MM.1S (cell line): Measurements from ENCODE around the gene GFM2.

Experiments used
- DNase-seq: peaks from one replicate; pipeline ENCODE4 v3.0.0-alpha.2; 2015
- H2AFZ ChIP-seq: fragments of 300-600 bp; sonication (generic); 2 replicates; pipeline ENCODE4 v1.6.0; 2016; ENCODE audit warnings: antibody characterized with exemption, low read length
- H3F3A ChIP-seq: fragments of 300-600 bp; sonication (generic); 2 replicates; pipeline ENCODE4 v1.6.1; 2016; ENCODE audit warnings: mild to moderate bottlenecking, antibody characterized with exemption, low read length, moderate library complexity, mixed read lengths; ENCODE audit not compliant: insufficient read depth
- H3K27ac ChIP-seq: fragments of 300-600 bp; sonication (generic); 2 replicates; pipeline ENCODE4 v1.5.1; 2016; ENCODE audit warnings: mild to moderate bottlenecking, low read length
- H3K27me3 ChIP-seq: fragments of 300-600 bp; sonication (generic); replicated peaks from 2 replicates; pipeline ENCODE4 v1.6.0; 2016; ENCODE audit warnings: low read length; ENCODE audit not compliant: insufficient read depth
- H3K36me3 ChIP-seq: fragments of 300-600 bp; sonication (generic); replicated peaks from 2 replicates; pipeline ENCODE4 v1.6.1; 2016; ENCODE audit warnings: mild to moderate bottlenecking, low read length, mixed read lengths; ENCODE audit not compliant: insufficient read depth
- H3K4me1 ChIP-seq: fragments of 300-600 bp; sonication (generic); 2 replicates; pipeline ENCODE4 v1.6.1; 2016; ENCODE audit warnings: low read length, mixed read lengths
- H3K4me2 ChIP-seq: fragments of 300-600 bp; sonication (generic); 2 replicates; pipeline ENCODE4 v1.6.0; 2016; ENCODE audit warnings: low read depth, low read length
- H3K4me3 ChIP-seq: fragments of 300-600 bp; sonication (generic); 2 replicates; pipeline ENCODE4 v1.5.1; 2016; ENCODE audit warnings: low read length, mixed read lengths
- H3K79me2 ChIP-seq: fragments of 300-600 bp; sonication (generic); 2 replicates; pipeline ENCODE4 v1.6.1; 2016; ENCODE audit warnings: mixed run types, low read length, mixed read lengths
- H3K9ac ChIP-seq: fragments of 300-600 bp; sonication (generic); 2 replicates; pipeline ENCODE4 v1.6.1; 2016; ENCODE audit warnings: low read length, mixed read lengths
- H3K9me2 ChIP-seq: fragments of 300-600 bp; sonication (generic); replicated peaks from 2 replicates; pipeline ENCODE4 v1.6.1; 2016; ENCODE audit warnings: mild to moderate bottlenecking, low read length, mixed read lengths; ENCODE audit not compliant: insufficient read depth
- H3K9me3 ChIP-seq: fragments of 300-600 bp; sonication (generic); replicated peaks from 2 replicates; pipeline ENCODE4 v1.6.1; 2016; ENCODE audit warnings: mild to moderate bottlenecking, low read length, mixed read lengths; ENCODE audit not compliant: insufficient read depth
- H4K20me1 ChIP-seq: fragments of 300-600 bp; sonication (generic); 2 replicates; pipeline ENCODE4 v1.6.1; 2016; ENCODE audit warnings: mild to moderate bottlenecking, low read length, moderate library complexity, mixed read lengths; ENCODE audit not compliant: insufficient read depth
- CTCF ChIP-seq: fragments of 300-600 bp; sonication (generic); IDR thresholded peaks from 2 replicates; pipeline ENCODE4 v1.5.1; 2016; ENCODE audit warnings: antibody characterized with exemption, low read length, mixed read lengths
- EZH2 ChIP-seq: fragments of 300-600 bp; sonication (generic); optimal IDR thresholded peaks from 2 replicates; pipeline ENCODE3; 2017; ENCODE audit warnings: low read depth, mild to moderate bottlenecking, antibody characterized with exemption, low read length, mixed read lengths
- EZH2phosphoT487 ChIP-seq: fragments of 300-600 bp; sonication (generic); IDR thresholded peaks from 2 replicates; pipeline ENCODE4 v1.6.1; 2018; ENCODE audit warnings: antibody characterized with exemption, low read length

Gene GFM2

GRCh38 chr5:74786851-74787250 is 19.9 kb upstream of the GFM2 start:
- Histone ChIP-seq H3K36me3 (no peaks in the 10 kb centered on the region), H3K9me3 (no peaks in the 10 kb centered on the region), H3K4me3 (no peak overlapping the region), H3K9me2 (no peaks in the 10 kb centered on the region), H3K4me1 (no peaks in the 10 kb centered on the region), H3K27me3 (no peaks in the 10 kb centered on the region), H3F3A (no peaks in the 10 kb centered on the region), H3K27ac (no peak overlapping the region), H4K20me1 (no peaks in the 10 kb centered on the region), H3K9ac (no peak overlapping the region), H2AFZ (no peak overlapping the region), H3K79me2 (no peaks in the 10 kb centered on the region), H3K4me2 (no peak overlapping the region)
- TF ChIP-seq EZH2 (no peak), CTCF (no peak), EZH2phosphoT487 (no peak)
- DNase-seq: no peak

GRCh38 chr5:74778609-74779008 is 11.7 kb upstream of the GFM2 start:
- H3K9me3 ChIP-seq: no peaks in the 10 kb centered on the region
- H4K20me1 ChIP-seq: no peaks in the 10 kb centered on the region
- TF ChIP-seq EZH2phosphoT487 (no peak), CTCF (no peak), EZH2 (no peak)
- H3K9me2 ChIP-seq: no peaks in the 10 kb centered on the region
- H3K4me1 ChIP-seq: no peaks in the 10 kb centered on the region
- H3K79me2 ChIP-seq: no peaks in the 10 kb centered on the region
- no peak overlapping the region for H3K27ac ChIP-seq
- DNase-seq: no peak
- H3K4me2 ChIP-seq: no peak overlapping the region
- peaks cover 3% of the 10 kb centered on the region; the same call in 1 of the 2 replicates for H3K36me3 ChIP-seq
- no peak overlapping the region for H3K4me3 ChIP-seq
- H2AFZ ChIP-seq: no peak overlapping the region
- H3K27me3 ChIP-seq: no peaks in the 10 kb centered on the region
- peaks cover 5% of the 10 kb centered on the region for H3F3A ChIP-seq
- H3K9ac ChIP-seq: no peak overlapping the region

- H3K27ac ChIP-seq: no peak overlapping the region
- no peak overlapping the region for H3K4me2 ChIP-seq
- no peaks in the 10 kb centered on the region for H3K9me2 ChIP-seq
Observed at GRCh38 chr5:74772359-74772758, 5.4 kb upstream of the GFM2 start.

More at GRCh38 chr5:74772359-74772758, 5.4 kb upstream of the GFM2 start:
- no peaks in the 10 kb centered on the region for H3K27me3 ChIP-seq
- H3K4me3 ChIP-seq: no peak overlapping the region
- peaks cover 8% of the 10 kb centered on the region for H3K36me3 ChIP-seq
- H3F3A ChIP-seq: no peaks in the 10 kb centered on the region; the same call in 1 of the 2 replicates
- H2AFZ ChIP-seq: no peak overlapping the region
- H3K9ac ChIP-seq: no peak overlapping the region
- H3K4me1 ChIP-seq: peaks cover 7% of the 10 kb centered on the region; the same call in 1 of the 2 replicates
- H3K79me2 ChIP-seq: peaks cover 16% of the 10 kb centered on the region
- no peaks in the 10 kb centered on the region for H4K20me1 ChIP-seq
- H3K9me3 ChIP-seq: no peaks in the 10 kb centered on the region
- TF ChIP-seq EZH2: no peak
- TF ChIP-seq CTCF: no peak
- no peak for TF ChIP-seq EZH2phosphoT487
- DNase-seq: no peak
